GM18502 (cell line): Measurements from ENCODE around the gene USP8.

Source experiments
- ATAC-seq: cut with Tn5 transposase; IDR thresholded peaks from one replicate; pipeline ENCODE4 v1.9.1; 2021; ENCODE audit warnings: mild to moderate bottlenecking; ENCODE audit not compliant: unreplicated experiment, poor library complexity

USP8 gene

GRCh38 chr15:50523851-50524251 is 99.6 kb downstream of the USP8 start:
- no peak for ATAC-seq

DNA sequence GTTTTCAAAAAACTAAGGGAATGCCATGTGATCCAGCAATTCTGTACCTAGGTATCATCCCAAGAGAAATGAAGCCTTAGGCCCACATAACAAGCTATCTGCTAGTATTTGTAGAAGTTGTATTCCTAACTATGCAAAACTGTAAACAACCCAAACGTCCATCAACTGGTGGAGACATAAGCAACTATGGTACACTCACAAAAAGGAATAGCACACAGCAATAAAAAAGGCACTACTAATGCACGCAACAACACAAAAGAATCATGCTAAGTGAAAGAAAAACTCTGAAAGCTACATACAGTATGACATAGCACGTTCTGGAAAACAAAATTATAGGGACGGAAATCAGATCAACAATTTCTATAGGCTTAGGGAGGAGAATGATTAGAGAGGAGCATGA is 107.0 kb downstream of the USP8 start:
- ATAC-seq: no peak

GRCh38 chr15:50531766-50532165 is 107.6 kb downstream of the USP8 start:
- ATAC-seq: no peak

DNA sequence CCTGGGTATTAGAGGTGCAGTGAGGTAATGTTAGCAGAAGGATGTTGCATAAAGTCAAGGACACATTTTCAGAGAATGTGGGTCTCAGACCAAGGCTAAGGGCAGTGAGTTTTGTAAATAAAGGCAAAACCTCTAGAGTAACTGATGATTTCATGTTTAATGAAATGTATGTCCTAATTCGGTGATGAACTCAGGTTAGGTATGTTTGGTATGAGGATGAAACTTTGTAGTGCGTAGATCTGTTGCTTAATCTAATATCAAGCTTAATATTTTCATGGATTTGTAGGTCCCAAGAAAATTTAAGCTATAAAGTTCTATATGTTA is 118.6 kb downstream of the USP8 start:
- no peak for ATAC-seq

GRCh38 chr15:50543556-50543955 is 119.4 kb downstream of the USP8 start:
- no peak for ATAC-seq

DNA sequence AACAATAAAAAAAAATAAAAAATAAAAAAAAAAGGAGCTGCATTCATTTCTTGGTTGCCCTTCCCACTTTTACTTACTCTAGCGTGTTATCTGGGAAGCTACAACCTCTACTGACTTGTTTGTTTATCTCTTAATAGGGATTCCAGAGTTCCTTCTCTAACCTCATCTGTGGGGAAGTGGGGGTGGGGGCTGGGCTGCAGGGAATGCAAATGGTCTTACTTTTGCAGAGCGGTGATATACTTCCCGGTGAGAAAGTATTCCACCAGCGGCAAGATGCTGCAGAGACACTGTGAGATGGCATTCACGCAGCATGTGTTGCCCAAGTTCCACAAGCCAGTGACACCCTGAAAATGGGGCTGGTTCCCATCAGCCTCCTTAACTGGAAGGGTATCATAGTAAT is 120.2 kb downstream of the USP8 start:
- ATAC-seq: no peak

GRCh38 chr15:50546566-50546965 is 122.4 kb downstream of the USP8 start, which contains the start of gene USP50:
USP50 (minus strand) TSS chr15:50546666; CDS start chr15:50546525, 141 bp downstream.
- ATAC-seq: no peak

- ATAC-seq: no peak
These were observed 125.1 kb downstream of the USP8 start for GRCh38 chr15:50549326-50549725.

- ATAC-seq: no peak
These were observed 128.0 kb downstream of the USP8 start for GRCh38 chr15:50552238-50552637.

DNA sequence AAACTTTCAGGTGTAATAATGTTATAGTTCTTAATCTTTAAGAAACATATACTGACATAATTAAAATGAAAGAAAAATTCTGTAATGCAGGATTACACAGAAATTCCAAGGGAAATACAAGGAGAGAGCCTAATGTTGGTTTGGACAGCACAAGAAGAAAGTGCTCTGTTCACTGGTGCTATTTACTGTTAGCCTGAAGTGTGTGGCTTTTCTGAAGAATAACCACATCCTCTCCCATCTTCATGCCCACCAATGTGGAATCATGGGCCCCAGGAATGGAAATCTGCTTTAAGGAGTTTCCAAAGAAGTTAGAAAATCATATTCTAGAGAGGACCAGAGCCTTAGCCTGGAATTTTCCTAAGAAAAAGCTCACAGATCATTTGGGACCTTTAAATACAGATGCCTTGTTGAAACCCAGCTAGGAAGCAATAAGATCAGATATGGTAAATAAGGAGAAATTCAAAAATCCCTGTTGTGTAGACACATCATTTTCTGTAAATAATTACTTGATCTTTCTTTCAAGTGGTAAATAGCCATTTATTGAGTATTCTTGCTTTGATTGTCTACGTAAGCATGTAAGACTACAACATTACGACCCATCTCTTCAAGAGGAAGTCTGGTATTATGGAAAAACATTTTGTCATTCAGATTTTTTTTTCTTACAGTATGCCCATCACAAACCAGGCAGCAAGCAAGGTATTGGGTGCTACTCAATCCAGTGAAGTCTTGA is 132.6 kb downstream of the USP8 start:
- ATAC-seq: no peak

GRCh38 chr15:50558012-50558411 is 133.8 kb downstream of the USP8 start:
- ATAC-seq: no peak

GRCh38 chr15:50562735-50563640 is 138.8 kb downstream of the USP8 start:
- ATAC-seq: no peak

- ATAC-seq: no peak
These were observed 139.6 kb downstream of the USP8 start for GRCh38 chr15:50563756-50564155.
